K562 treated with DMSO at 1 percent for 24 hours (cell line): ENCODE results near the gene SORCS1. TPM values are rescaled to one million over a fixed set of nuclear protein-coding genes. Genes with fewer than 3 reads are reported as not detected.

ENCODE experiments used
- total RNA-seq: library from RNA; unstranded; fragments of 300-600 nt; gene quantifications from 2 replicates; pipeline ENCODE4 v1.2.3, GENCODE V29; 2022; ENCODE audit warnings: low read depth; ENCODE audit not compliant: insufficient read depth

Gene SORCS1
- total RNA-seq: 6.1 and 8.3 TPM in 2 replicates

GRCh38 chr10:107163881-107164861, at the start of gene SORCS1:
Gene SORCS1, minus strand, starts transcription at chr10:107164706.

